Measurements from ENCODE around the gene CXCL9.
"Not testable (repeated sequence)": the region's sequence is repeated elsewhere in the genome, so short reads cannot be mapped to it uniquely, and the experiment has no call there.

The CXCL9 gene

GRCh38 chr4:76007089-76007862 lies at the start of gene CXCL9:
TSS of gene CXCL9 (minus strand) at chr4:76007509. CDS start at chr4:76007449, 60 bp downstream.
- no peak for DNase-seq

GRCh38 chr4:76055421-76055820 lies 48.1 kb upstream of the CXCL9 start:
- DNase-seq, result no peak

DNA sequence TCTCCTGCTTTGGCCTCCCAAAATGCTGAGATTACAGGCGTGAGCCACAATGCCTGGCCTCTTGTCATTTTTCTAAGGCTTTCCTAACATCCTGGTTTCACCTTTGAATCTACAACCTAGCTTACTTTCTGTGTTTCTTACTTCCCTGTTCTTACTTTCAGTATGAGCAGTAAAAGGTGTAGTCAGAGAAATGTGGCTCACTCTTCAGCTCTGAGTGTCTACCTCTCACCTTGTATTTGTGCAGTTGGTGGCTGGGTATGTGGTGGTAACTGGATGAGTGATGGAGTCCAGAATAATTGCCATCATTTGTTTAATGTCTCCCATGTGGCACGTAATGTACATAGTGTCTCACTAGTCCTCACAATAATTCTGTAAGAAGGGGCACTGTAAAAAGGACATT lies 47.7 kb upstream of the CXCL9 start:
- DNase-seq, result peak; percentile 36

GRCh38 chr4:76053730-76054129 lies 46.4 kb upstream of the CXCL9 start:
- DNase-seq, result no peak

- not testable (repeated sequence) for DNase-seq
Measured at GRCh38 chr4:76050560-76051050, 43.3 kb upstream of the CXCL9 start.

- not testable (repeated sequence) for DNase-seq
Measured at GRCh38 chr4:76049860-76050416, 42.6 kb upstream of the CXCL9 start.

- DNase-seq, result not testable (repeated sequence)
Measured at GRCh38 chr4:76044686-76045085, 37.4 kb upstream of the CXCL9 start.

DNA sequence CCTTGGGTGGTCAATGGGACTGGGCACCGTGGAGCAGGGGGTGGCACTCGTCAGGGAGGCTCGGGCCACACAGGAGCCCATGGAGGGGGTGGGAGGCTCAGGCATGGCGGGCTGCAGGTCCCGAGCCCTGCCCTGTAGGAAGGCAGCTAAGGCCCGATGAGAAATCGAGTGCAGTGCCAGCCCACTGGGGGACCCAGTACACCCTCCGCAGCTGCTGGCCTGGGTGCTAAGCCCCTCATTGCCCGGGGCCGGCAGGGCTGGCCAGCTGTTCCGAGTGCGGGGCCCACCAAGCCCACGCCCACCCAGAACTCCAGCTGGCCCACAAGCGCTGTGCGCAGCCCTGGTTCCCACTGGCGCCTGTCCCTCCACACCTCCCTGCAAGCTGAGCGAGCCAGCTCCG lies 36.0 kb upstream of the CXCL9 start:
- DNase-seq, result not testable (repeated sequence)

DNA sequence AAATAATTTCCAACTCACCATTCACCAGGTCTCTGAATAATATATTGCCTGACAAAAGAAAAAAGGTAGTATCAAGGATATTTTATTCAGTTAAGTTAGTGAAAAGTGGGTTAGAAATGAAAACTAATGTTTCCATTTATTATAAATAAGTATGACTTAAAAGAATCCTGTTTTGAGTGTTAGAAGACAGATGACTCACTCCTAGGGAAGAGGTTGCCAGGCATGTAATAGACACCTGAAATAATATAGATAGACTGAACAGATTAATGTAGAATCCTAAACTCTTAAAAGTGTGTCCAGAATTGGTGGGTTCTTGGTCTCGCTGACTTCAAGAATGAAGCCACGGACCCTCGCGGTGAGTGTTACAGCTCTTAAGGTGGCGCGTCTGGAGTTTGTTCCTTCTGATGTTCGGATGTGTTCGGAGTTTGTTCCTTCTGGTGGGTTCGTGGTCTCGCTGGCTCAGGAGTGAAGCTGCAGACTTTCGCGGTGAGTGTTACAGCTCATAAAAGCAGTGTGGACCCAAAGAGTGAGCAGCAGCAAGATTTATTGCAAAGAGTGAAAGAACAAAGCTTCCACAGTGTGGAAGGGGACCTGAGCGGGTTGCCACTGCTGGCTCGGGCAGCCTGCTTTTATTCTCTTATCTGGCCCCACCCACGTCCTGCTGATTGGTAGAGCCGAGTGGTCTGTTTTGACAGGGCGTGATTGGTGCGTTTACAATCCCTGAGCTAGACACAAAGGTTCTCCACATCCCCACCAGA lies 35.1 kb upstream of the CXCL9 start:
- DNase-seq, result not testable (repeated sequence)

- no peak for DNase-seq
Measured at GRCh38 chr4:76036855-76037254, 29.5 kb upstream of the CXCL9 start.

DNA sequence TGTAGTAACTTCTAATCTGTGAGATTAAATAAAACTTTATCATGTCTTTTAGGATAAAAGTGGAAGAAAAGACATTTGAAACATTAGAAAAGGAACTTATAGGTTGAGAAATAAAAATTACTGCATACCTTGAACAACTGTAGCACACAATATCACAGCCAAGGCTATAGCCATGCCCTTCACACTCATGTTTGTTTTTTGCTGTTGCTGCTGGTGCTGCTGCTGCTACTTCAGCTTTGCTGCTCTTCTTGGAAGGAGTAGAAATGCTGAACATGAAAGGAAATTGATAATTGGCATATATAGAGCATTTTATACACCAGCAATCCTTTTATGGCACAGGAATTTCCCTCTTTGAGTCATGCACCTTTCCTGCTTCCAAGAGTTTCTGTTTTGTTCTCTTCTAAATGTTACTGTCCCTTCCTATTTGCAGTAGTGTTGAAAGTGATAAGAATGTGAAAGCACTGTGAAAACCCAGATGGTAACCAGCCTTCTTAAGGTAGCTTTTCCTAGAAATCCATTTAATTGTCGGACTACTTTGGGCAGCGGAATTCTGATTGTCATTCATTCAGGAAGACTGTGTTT lies 28.6 kb upstream of the CXCL9 start, which contains the start of gene CXCL11:
Gene CXCL11, minus strand, starts transcription at position 272 of the 582 bp plus-strand sequence. Its CDS starts 83 bp downstream, at position 189.
- DNase-seq, result no peak

DNA sequence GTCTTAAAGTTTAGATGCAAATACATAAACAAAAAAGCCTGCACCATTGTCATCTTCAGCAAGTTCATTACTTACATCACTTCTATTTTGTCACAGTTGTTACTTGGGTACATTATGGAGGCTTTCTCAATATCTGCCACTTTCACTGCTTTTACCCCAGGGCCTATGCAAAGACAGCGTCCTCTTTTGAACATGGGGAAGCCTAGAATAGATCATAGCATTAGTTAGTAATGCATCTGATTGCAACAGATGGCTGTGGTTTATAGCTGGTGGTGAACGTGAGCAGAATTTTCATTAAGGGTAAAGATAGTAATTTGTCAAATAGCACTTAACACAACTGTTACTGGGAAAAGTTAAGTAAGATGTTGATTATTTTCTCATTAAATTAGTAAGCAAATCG lies 27.8 kb upstream of the CXCL9 start:
- DNase-seq, result no peak

DNA sequence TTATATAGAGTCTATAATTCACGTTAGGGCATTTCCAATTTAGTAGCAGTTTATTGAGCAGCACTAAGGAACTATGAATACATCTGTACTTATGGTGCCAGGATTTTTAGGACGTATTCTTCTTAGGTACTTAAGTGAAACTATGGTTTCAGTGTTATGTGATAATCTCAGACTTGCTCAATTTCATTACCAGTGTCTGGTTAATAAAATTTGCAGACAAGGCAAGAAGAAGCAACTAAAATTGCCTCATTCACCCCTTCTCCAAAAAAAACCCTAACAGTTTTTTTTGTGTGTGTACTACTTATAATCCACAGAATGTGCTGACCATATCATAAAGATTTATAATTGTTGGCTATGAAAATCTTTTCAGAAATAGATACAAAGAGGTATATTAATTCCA lies 22.0 kb upstream of the CXCL9 start:
- no peak for DNase-seq

- DNase-seq, result no peak
Measured at GRCh38 chr4:76028350-76028765, 21.0 kb upstream of the CXCL9 start.

DNA sequence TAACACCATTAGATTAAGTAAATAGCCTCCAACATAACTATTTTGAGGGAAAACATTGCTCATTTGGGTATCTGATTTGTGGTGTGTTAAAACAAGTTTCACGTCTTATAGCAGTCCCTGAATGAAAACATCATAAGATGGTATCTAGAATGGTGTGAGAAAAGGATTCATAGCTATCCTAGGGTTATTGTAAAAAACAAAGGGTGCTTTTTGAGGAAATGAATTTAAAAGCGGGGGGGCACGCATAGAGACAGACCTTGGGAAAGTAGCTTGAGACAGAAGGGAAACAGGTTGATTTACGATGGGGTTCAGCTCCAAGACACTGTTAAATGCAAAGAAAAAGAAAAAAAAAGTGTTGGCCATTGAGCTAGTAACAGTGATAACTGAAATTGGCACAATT lies 16.8 kb upstream of the CXCL9 start:
- DNase-seq, result no peak

DNA sequence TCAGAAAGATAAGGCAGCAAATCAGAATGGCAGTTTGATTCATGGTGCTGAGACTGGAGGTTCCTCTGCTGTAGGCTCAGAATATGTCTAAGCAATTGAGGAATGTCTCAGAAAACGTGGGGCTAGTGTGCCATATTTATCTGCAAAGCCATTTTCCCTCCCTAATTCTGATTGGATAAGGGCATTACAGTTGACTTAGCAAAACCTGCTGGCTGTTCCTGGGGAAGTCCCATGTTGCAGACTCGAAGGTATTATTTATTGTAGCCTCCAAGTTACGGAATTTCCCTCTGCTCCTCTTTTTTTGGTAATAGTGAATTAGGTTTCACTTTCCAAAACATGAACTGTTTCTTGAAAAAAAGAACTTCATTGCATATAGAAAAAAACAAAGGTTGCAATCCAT lies 16.1 kb upstream of the CXCL9 start, which contains the start of gene CXCL10:
Gene CXCL10, minus strand, starts transcription at position 109 of the 400 bp plus-strand sequence. Its CDS starts 66 bp downstream, at position 43.
- no peak for DNase-seq

DNA sequence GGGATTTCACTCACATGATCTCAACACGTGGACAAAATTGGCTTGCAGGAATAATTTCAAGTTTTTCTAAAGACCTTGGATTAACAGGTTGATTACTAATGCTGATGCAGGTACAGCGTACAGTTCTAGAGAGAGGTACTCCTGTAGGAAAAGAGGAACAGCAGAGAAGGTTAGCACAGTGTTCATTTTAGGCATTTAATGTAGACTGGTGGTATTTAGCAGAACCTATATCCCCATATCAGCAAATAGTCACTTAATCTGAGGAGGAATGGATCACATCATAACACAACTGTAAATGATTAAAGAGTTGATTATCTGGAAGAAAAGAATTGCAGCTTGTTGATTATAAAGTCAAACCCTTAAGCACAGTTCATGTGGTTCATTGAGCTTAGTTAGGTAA lies 15.4 kb upstream of the CXCL9 start:
- no peak for DNase-seq

DNA sequence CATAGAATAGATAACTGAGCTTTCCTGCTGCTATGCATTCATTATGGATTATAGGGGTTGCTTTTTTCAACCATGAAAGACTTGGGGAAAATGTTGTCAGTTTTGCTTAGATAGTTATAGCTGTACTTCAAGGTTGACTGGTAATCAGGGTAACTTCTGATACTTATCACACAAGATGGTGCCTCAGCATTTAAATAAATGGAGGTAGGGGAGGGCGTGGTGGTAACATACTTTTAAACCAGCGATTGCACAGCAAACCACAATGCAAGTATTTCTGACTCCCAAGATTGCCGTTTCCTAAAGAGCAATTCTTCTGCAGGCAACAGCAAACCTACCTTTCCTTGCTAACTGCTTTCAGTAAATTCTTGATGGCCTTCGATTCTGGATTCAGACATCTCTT lies 14.7 kb upstream of the CXCL9 start:
- DNase-seq, result no peak

DNA sequence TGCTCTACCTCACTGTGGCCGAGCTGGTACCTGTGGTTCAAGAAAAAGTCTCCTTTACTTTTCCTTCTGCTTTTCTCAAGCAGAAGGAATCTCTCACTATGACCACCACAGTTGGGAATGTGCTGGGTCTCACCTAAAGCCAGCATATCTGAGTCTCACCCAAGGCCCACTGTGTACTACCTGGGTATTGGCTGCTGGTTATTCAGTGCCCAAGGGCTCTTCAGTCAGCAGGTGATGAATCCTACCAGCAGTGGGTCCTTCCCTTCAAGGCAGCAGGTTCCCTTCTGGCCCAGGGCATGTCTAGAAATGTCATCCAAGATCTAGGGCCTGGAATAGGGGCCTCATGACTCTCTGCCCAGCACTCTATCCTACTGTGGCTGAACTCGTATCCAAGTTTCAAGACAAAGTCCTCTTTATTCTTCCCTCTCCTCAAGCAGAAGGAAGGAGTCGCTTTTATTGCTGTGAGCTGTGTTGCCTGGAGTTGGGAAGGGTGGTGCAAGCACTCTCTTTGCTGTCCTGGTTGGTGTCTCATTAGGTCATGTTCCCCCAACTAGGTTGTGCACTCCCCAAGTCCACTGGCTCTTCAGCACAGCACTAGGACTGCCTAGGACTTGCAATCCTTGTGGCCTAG lies 9.9 kb upstream of the CXCL9 start:
- DNase-seq, result no peak

DNA sequence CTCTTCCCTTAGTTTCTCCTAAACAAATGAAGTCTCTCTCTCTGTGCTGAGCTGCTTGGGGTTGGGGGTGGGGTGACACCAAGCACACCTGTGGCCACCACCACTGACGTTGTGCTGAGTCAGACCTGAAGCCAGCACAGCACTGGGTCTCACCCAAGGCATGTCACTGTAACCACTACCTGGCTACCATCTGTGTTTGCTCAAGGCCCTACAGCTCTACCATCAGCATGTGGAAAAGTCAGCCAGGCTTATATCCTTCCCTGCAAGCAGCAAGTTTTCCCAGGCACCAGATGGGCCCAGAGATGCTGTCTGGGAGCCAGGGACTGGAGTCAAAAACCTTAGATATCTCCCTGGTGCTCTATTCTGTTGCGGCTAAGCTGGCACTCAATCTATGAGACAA lies 9.1 kb upstream of the CXCL9 start:
- DNase-seq, result peak; percentile 45

GRCh38 chr4:76013540-76013939 lies 6.2 kb upstream of the CXCL9 start:
- no peak for DNase-seq

DNA sequence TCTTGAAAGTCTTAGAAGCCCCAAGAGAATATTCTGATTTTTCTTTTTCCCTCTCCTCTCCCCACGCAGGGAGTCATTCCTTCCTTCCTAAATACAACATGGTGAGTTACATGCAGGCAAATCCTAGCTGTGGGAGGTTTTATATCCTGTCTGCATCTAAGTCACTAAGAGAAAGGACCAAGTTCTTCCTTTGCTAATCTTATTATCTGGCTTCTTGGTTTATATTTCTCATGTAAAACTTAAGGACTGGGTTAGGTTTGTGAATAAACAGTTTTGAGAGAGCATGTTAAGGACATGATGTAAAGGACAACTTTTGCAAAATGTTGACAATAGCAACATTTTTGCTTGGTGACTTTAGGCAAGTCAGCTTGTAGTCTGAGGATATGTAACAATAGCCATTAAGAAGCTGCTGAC lies 5.1 kb upstream of the CXCL9 start:
- no peak for DNase-seq

Measured in stimulated activated CD8-positive, alpha-beta memory T cell treated with anti-CD3 and anti-CD28 coated beads, Interleukin-4, amount 100 ng/mL, for 48 hours (primary cell).